Transverse colon (tissue), 4 donors: ENCODE results near the gene PCNX2. TPM values are rescaled to one million over a fixed set of nuclear protein-coding genes. Genes with fewer than 3 reads are reported as not detected.

Source experiments
- DNase-seq: peaks from one replicate; pipeline ENCODE4 v3.0.0-alpha.2; 2019
- H3K27ac ChIP-seq, 4 donors: fragments of 200-600 bp; sonication (generic); 2 replicates each; pipeline ENCODE4 v1.5.1; 2016 to 2018; ENCODE audit warnings: inconsistent platforms in 4 of 4
- H3K27me3 ChIP-seq: fragments of 200-600 bp; sonication (generic); 2 replicates; pipeline ENCODE4 v1.5.1; 2017; ENCODE audit warnings: inconsistent platforms
- H3K36me3 ChIP-seq, 4 donors: fragments of 200-600 bp; sonication (generic); 2 replicates each; pipeline ENCODE4 v1.5.1; 2017 to 2019; ENCODE audit warnings: inconsistent platforms in 4 of 4
- H3K4me1 ChIP-seq, 4 donors: fragments of 200-600 bp; sonication (generic); 2 replicates each; pipeline ENCODE4 v1.5.1; 2017 to 2020; ENCODE audit warnings: inconsistent platforms in 4 of 4
- H3K4me3 ChIP-seq, 4 donors: fragments of 200-600 bp; sonication (generic); 1 replicate in 1 of 4; 2 replicates in 3 of 4; pipeline versions ENCODE4 v1.5.1 to v1.6.1; 2017 to 2019; ENCODE audit warnings: inconsistent platforms in 4 of 4
- H3K9me3 ChIP-seq, 2 donors: fragments of 200-600 bp; sonication (generic); 2 replicates each; pipeline ENCODE4 v1.5.1; 2017 to 2019; ENCODE audit warnings: inconsistent platforms in 2 of 2
- CTCF ChIP-seq, 5 experiments: fragments of 200-600 bp in 3 of 5; fragments of 450-650 bp in 2 of 5; sonication (generic) in 3 of 5; IDR thresholded peaks; 1 replicate in 2 of 5; 2 replicates in 3 of 5; pipeline ENCODE4 v1.5.1; 2016 to 2017; ENCODE audit warnings: antibody characterized with exemption in 5 of 5, inconsistent platforms in 3 of 5, mild to moderate bottlenecking in 2 of 5, moderate library complexity in 1 of 5
- EP300 ChIP-seq: sonication (generic); formaldehyde crosslinking; IDR thresholded peaks from one replicate; pipeline ENCODE4 v1.6.1; 2017; ENCODE audit warnings: antibody characterized with exemption, low read depth
- POLR2A ChIP-seq: fragments of 450-650 bp; IDR thresholded peaks from one replicate; pipeline ENCODE4 v1.6.1; 2016; ENCODE audit warnings: antibody characterized with exemption, mild to moderate bottlenecking, moderate library complexity
- POLR2AphosphoS5 ChIP-seq, 3 donors: sonication (generic); formaldehyde crosslinking; IDR thresholded peaks; one replicate each; pipeline ENCODE4 v1.6.1; 2016; ENCODE audit warnings: antibody characterized with exemption in 3 of 3
- WGBS, 2 donors: methylation state at CpG; one replicate each; pipeline ENCODE4 v1.1.5; 2018; ENCODE audit warnings: low coverage in 1 of 2; 5-methylcytosine and 5-hydroxymethylcytosine counted together
- in situ Hi-C, 4 donors: fragments of 200-750 bp; cut with MboI; loops; one replicate each; pipeline versions ENCODE4 v1.15.0 to v1.15.1; 2017; ENCODE audit warnings: low sequenced_read_pairs in 3 of 4, low pct_ligation_motif_present in 1 of 4, low pct_unique_long_range_greater_than_20kb in 1 of 4
- intact Hi-C: fragments of 100-400 bp; cut with DNase I; formaldehyde crosslinking; loops from one replicate; pipeline ENCODE4 v1.15.1; 2023; ENCODE audit warnings: low total_unique reads
- total RNA-seq, 4 donors: library from RNA; depleted of rRNA; stranded (reverse); fragments of >200 nt; gene quantifications; one replicate each; pipeline ENCODE4 v1.1.0, GENCODE V29; 2016

The PCNX2 gene
- total RNA-seq, 4 donors from 2014 or later: 6.8 to 518 (median 11.8) TPM

- Histone ChIP-seq H3K4me1 (peaks cover 5 to 23% (median 12%) of the 10 kb centered on the region in 4 donors), H3K9me3 (no peaks in the 10 kb centered on the region), H3K27me3 (no peaks in the 10 kb centered on the region), H3K4me3 (no peak overlapping the region), H3K27ac (no peak overlapping the region), H3K36me3 (no peaks in the 10 kb centered on the region)
- DNase-seq: no peak
- TF ChIP-seq POLR2AphosphoS5 (IDR thresholded peaks at IDR 0.05): no peak
- no peak for TF ChIP-seq EP300
- no peak for TF ChIP-seq CTCF (IDR thresholded peaks at IDR 0.05)
- TF ChIP-seq POLR2A: no peak
- intact Hi-C loops: no loop called here
- WGBS, 2 donors: 92 to 96% methylated on average over 3 of the region's 3 CpGs
- in situ Hi-C loops: loop anchor here (25.0 kb wide), 2 partner anchors 600 to 1375 kb away; partner anchors contain the start of gene SIPA1L2 (in 4 of the 4)
These were observed 57.9 kb downstream of the PCNX2 start for GRCh38 chr1:233237647-233238046.

- in situ Hi-C loops: loop anchor here (25.0 kb wide), 2 partner anchors 596 to 1371 kb away; partner anchors contain the start of gene SIPA1L2 (in 4 of the 4)
- intact Hi-C loops: no loop called here
- WGBS, 2 donors: 86 to 87% methylated on average over 2 to 5 of the region's 5 CpGs
These were observed 62.0 kb downstream of the PCNX2 start for GRCh38 chr1:233233508-233234040.

GRCh38 chr1:233230011-233230410, 65.5 kb downstream of the PCNX2 start:
- no peaks in the 10 kb centered on the region for H3K27me3 ChIP-seq
- in situ Hi-C loops (loop anchor here (25.0 kb wide), 2 partner anchors 593 to 1368 kb away; partner anchors contain the start of gene SIPA1L2 (in 4 of the 4)), intact Hi-C loops (no loop called here)
- H3K4me1 ChIP-seq: no peaks in the 10 kb centered on the region
- no peaks in the 10 kb centered on the region for H3K9me3 ChIP-seq
- no peaks in the 10 kb centered on the region for H3K36me3 ChIP-seq
- no peak overlapping the region for H3K4me3 ChIP-seq
- TF ChIP-seq CTCF (IDR thresholded peaks at IDR 0.05) (no peak), EP300 (no peak), POLR2AphosphoS5 (IDR thresholded peaks at IDR 0.05) (no peak), POLR2A (no peak)
- 90 to 100% methylated on average over 1 to 2 of the region's 2 CpGs for whole genome bisulfite sequencing, 2 donors
- H3K27ac ChIP-seq: no peak overlapping the region
- no peak for DNase-seq

More at GRCh38 chr1:233233508-233234040, 62.0 kb downstream of the PCNX2 start:
- DNase-seq: no peak
- H3K36me3 ChIP-seq: no peaks in the 10 kb centered on the region
- no peak overlapping the region for H3K4me3 ChIP-seq
- H3K27me3 ChIP-seq: no peaks in the 10 kb centered on the region
- H3K4me1 ChIP-seq: no peaks in the 10 kb centered on the region
- no peak overlapping the region for H3K27ac ChIP-seq
- TF ChIP-seq POLR2A (no peak), POLR2AphosphoS5 (IDR thresholded peaks at IDR 0.05) (no peak), EP300 (no peak), CTCF (IDR thresholded peaks at IDR 0.05) (no peak)
- no peaks in the 10 kb centered on the region for H3K9me3 ChIP-seq

- Histone ChIP-seq H3K4me3 (no peak overlapping the region), H3K9me3 (no peaks in the 10 kb centered on the region), H3K36me3 (no peaks in the 10 kb centered on the region), H3K4me1 (no peaks in the 10 kb centered on the region), H3K27ac (no peak overlapping the region), H3K27me3 (no peaks in the 10 kb centered on the region)
- in situ Hi-C loops (loop anchor here (25.0 kb wide), 2 partner anchors 592 to 1367 kb away; partner anchors contain the start of gene SIPA1L2 (in 4 of the 4)), intact Hi-C loops (no loop called here)
- TF ChIP-seq POLR2AphosphoS5 (IDR thresholded peaks at IDR 0.05) (no peak), CTCF (IDR thresholded peaks at IDR 0.05) (no peak), EP300 (no peak), POLR2A (no peak)
- no peak for DNase-seq
- 90 to 100% methylated on average over 1 to 3 of the region's 3 CpGs for WGBS, 2 donors
These were observed 66.2 kb downstream of the PCNX2 start for GRCh38 chr1:233229288-233229687.
